Ramos (cell line): Measurements from ENCODE around the gene SLC5A4.
"Not testable (repeated sequence)": the region's sequence is repeated elsewhere in the genome, so short reads cannot be mapped to it uniquely, and the experiment has no call there.

Experiments
- in situ Hi-C: fragments of 300-500 bp; cut with MboI; formaldehyde crosslinking; loops from one replicate; pipeline ENCODE4 v1.14.3; 2022; ENCODE audit warnings: low sequenced_read_pairs; ENCODE audit not compliant: unreplicated experiment

SLC5A4 gene

GRCh38 chr22:32255217-32255616, at the start of gene SLC5A4:
SLC5A4 (minus strand) TSS chr22:32255347; CDS start chr22:32255329, 18 bp downstream.
- in situ Hi-C loops, result loop anchor here (10.0 to 25.0 kb wide), 2 partner anchors 60 to 593 kb away; partner anchors contain the start of gene PISD

DNA sequence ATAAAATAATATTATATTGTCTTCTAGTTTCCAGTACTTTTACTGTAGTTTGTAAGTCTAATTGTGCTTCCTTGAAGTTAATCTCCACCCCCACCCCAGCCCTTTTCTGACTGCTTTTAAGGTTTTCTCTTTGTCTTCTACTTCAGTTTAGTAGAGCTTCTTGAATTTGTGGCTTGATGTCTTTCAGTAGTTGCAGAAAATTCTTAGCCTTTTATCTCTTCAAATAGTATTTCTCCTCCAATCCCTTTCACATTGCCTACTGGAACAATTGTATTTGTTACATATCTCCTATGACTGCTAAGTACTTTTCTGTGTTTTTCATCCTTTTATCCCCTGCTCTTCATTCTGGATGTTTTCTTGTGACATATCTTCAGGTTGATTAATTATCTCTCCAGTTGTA, 38.8 kb upstream of the SLC5A4 start:
- in situ Hi-C loops, result not testable (repeated sequence)

DNA sequence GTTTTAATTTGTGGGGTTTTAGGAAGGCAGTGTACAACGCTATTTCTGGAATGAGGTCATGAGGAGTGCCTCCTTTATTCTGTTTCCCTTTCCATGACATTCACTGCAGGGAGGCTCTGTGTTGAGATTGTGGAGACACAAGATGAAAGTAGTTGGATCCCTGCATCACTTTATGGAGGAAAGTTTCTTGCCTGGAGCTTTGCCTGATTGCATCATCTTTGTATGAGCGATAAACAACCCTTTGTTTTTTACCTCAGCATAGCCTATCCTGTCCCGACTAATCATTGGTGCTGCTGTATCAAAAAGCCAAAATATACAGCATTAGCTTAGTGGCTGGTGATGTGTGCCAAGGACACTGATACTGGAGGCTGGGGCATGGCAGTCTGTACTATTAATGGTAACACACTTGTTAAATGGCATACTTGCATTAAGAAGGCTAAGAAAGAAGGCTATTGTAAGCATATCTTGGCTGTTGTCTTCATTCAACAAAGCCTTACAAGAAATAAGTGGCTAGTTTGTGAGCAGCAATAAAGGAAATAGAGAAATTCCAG, 31.2 kb upstream of the SLC5A4 start:
- in situ Hi-C loops, result no loop called here

- in situ Hi-C loops, result no loop called here
Observed at GRCh38 chr22:32281072-32281471, 25.9 kb upstream of the SLC5A4 start.

- in situ Hi-C loops, result not testable (repeated sequence)
Observed at GRCh38 chr22:32275353-32275752, 20.2 kb upstream of the SLC5A4 start.

DNA sequence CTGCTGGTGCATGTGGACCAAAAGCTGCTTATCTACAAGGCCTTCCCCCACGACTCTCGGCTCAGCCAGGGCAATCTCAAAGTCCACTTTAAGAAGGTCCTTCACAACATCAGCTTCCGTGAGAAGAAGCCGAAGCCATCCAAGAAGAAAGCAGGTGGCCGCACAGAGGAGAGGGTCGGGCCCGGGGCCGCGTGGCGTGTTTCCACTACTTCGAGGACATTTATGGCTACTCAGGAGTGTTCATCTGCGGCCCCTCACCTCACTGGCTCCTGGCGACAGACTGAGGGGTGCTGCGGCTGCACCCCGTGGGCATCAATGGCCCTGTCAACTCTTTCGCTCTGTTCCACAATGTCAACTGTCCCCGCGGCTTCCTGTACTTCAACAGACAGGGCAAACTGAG, 16.2 kb upstream of the SLC5A4 start:
- in situ Hi-C loops, result loop anchor here (25.0 kb wide), 1 partner anchor 609 kb away; the partner anchor contains the start of gene PISD

GRCh38 chr22:32270641-32271369, 15.7 kb upstream of the SLC5A4 start:
- in situ Hi-C loops, result loop anchor here (25.0 kb wide), 1 partner anchor 609 kb away; the partner anchor contains the start of gene PISD

- in situ Hi-C loops, result loop anchor here (10.0 to 25.0 kb wide), 2 partner anchors 295 to 607 kb away; partner anchors contain the start of gene PISD
Observed at GRCh38 chr22:32269316-32269715, 14.2 kb upstream of the SLC5A4 start.

DNA sequence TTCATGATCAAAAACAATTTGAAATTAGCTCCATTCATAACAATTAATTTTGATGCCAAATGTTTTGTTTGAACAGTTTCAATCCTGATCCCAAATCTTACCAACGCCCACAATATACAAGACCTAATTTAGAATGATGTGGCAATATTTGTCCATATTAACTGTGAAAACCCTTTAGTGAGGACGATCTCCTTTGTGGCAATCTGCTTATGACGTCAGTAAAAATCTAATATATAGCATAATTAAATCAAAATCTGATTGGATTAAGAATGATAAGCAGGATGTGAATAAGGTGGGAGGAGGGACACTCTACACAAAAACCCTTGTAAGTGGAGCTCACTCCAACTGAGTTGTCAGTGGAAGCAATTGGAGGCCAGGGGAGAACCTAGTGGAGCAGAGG, 11.9 kb upstream of the SLC5A4 start:
- in situ Hi-C loops, result loop anchor here (10.0 to 25.0 kb wide), 2 partner anchors 292 to 605 kb away; partner anchors contain the start of gene PISD

- in situ Hi-C loops, result loop anchor here (10.0 to 25.0 kb wide), 2 partner anchors 291 to 604 kb away; partner anchors contain the start of gene PISD
Observed at GRCh38 chr22:32265882-32266767, 11.0 kb upstream of the SLC5A4 start.

GRCh38 chr22:32263678-32264077, 8.5 kb upstream of the SLC5A4 start:
- in situ Hi-C loops, result loop anchor here (10.0 to 25.0 kb wide), 2 partner anchors 289 to 601 kb away; partner anchors contain the start of gene PISD

GRCh38 chr22:32261306-32261705, 6.2 kb upstream of the SLC5A4 start:
- in situ Hi-C loops, result loop anchor here (10.0 to 25.0 kb wide), 2 partner anchors 287 to 599 kb away; partner anchors contain the start of gene PISD

GRCh38 chr22:32258791-32259190, 3.6 kb upstream of the SLC5A4 start:
- in situ Hi-C loops, result loop anchor here (10.0 to 25.0 kb wide), 2 partner anchors 64 to 596 kb away; partner anchors contain the start of gene PISD

DNA sequence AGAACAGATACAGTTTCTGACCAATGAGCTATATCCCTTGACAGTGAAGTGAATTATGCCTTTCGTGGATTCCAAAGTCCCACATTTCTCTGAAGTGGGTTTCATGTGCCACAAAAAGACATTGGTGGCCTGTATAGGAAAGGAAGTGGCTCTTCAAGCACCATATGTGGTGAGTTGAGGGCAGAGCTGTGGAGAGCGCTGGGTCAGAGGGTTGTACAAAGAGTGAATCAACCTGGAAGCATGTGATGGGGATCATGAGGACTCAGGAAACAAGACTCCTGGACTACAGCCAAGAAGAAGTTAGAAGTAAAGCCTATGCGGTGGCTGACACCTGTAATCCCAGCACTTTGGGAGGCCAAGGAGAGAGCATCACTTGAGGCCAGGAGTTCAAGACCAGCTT, 579 bp upstream of the SLC5A4 start:
- in situ Hi-C loops, result loop anchor here (10.0 to 25.0 kb wide), 2 partner anchors 61 to 593 kb away; partner anchors contain the start of gene PISD

GRCh38 chr22:32249231-32249630, 5.9 kb downstream of the SLC5A4 start:
- in situ Hi-C loops, result no loop called here

- in situ Hi-C loops, result no loop called here
Observed at GRCh38 chr22:32248276-32248675, 6.9 kb downstream of the SLC5A4 start.

- in situ Hi-C loops, result no loop called here
Observed at GRCh38 chr22:32246166-32246565, 9.0 kb downstream of the SLC5A4 start.

DNA sequence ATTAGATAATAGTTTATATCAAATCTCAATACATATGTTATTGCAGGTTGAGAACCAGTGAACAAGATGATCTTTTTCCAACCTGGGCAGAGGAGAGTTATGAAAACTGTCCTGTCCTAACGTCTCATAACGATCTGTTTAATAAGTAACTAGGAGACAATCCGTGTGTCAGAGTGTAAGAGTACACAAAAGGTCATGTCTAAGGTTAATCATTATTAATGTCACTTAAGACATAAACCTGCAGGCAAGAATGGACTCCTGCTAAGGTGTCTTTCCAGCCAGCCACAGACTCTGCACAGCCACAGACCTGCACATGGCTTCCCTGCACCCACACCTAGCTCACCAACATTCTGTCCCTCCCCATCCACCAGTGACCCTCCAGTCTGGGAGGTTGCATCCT, 10.1 kb downstream of the SLC5A4 start:
- in situ Hi-C loops, result no loop called here

- in situ Hi-C loops, result no loop called here
Observed at GRCh38 chr22:32244547-32244946, 10.6 kb downstream of the SLC5A4 start.

- in situ Hi-C loops, result no loop called here
Observed at GRCh38 chr22:32240461-32240860, 14.7 kb downstream of the SLC5A4 start.
